DMS53 treated with DMSO at 0.1 percent for 48 hours (cell line): Measurements from ENCODE around the gene PDE1A.

Source experiments
- DNase-seq: peaks from one replicate; lab custom pipeline; 2025; ENCODE audit not compliant: unreplicated experiment; lab: John Stamatoyannopoulos, UW

PDE1A gene

GRCh38 chr2:182144041-182144775 is 282.6 kb downstream of the PDE1A start:
- no peak for DNase-seq

DNA sequence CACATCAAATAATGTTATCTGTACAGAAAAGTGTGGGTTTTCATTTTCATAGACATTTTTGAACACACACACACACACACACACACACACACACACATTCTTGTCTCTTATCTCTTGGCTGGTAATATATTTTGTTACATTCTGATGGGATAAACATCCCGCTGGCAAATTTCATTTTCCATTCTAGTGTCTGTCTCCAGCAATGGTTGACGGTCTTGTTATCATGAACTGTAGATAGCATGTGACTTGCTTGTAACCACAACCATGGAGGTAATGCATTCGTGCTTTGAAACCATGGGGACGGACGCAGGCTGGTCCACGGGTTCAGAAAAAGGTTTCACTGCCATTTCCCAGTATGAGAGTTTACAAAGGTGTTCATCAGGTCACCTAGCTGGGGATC is 284.8 kb downstream of the PDE1A start:
- no peak for DNase-seq

GRCh38 chr2:182134201-182134600 is 292.6 kb downstream of the PDE1A start:
- DNase-seq: no peak

DNA sequence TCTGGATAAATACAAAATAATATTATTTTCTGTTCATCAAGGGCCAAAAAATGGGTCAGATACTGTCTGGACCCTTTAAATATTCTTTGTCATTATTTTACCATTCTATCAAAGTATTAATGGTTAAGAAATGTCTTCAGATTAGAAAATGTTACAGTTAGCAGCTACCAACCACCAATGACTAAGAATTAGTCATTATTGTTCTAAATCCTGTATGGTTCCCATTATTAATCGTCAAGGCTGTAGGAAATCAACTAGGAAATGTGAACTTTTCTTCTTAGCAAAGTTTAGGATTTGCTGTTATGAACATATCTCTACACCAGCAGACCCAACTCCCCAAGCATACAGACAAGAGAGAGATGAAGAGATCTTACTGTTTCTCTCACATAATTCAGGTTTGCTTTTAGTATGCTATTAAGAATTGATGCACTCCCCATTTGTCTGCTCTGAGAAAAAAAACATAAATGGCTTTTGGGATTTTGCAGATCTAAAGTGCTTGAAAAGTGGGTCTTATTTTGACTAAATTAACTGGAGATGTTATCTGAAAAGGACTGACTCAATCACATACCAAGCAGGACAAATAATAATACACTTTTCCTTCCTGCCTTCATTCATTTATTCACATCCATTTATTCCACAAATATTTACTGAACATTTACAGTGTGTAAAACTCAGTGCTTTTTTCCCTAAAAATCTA is 293.5 kb downstream of the PDE1A start:
- DNase-seq: no peak

GRCh38 chr2:182132605-182133004 is 294.2 kb downstream of the PDE1A start:
- DNase-seq: peak; percentile 21

DNA sequence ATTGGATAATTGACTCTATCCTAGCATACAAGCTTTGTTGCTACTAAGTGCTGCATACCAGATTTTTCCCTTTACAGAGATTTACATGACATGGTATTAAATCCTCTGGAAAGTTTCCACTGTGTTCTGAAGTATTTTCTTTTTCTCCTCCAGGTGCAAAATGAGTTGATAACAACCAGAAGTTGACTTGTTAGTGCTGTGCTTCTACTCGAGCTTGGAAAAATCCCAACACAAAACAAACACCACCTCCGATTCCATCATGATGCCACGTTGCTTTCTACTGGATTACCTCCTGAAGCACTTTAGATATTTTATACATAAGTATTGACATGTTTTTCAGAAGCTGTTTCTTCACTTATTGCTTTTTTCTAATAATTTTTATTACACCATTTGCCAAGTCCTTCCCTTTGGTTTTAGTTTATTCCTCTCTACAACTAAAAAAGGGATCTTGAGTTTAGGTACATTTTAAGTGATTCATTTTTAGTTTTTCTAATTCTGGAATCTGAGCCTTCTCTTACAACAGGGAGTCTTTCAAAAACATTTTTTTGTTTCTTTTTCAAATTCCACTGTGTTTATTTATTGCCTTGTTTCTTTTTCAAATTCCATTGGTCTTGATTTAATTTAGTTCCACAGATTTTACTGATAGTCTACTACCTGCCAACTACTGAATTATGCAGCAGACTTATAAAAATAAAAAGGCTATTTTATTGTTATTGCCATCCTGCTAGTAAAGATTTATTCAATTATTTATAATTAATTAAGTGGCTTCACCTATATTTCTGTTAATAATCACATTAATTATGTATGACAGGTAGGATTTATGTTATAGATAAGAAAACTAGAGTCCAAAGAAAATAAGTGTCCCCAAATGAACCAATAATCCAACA is 297.8 kb downstream of the PDE1A start:
- no peak for DNase-seq

- no peak for DNase-seq
Observed at GRCh38 chr2:182117196-182117595, 309.6 kb downstream of the PDE1A start.

- DNase-seq: no peak
Observed at GRCh38 chr2:182116774-182117173, 310.1 kb downstream of the PDE1A start.

- DNase-seq: no peak
Observed at GRCh38 chr2:182115258-182115657, 311.6 kb downstream of the PDE1A start.

DNA sequence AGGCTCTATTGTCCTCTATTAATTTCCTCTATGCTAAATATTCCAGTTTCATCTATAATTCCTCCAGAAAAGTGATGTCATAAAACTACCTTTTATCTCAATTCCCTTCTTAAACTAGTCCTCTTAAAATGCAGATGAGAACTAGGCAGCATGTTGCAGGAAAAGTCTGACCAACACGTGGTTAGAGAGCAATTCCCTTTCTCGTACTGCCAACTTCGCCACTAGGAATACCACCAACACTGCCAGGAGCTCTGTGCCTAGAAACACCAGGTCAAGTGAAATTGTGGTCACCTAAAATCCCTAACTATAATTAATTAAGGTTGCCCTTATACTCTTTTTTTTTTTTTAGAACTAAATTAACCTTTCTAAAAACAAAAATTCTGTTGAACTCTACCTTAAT is 313.5 kb downstream of the PDE1A start:
- no peak for DNase-seq

GRCh38 chr2:182110347-182110746 is 316.5 kb downstream of the PDE1A start:
- DNase-seq: no peak

DNA sequence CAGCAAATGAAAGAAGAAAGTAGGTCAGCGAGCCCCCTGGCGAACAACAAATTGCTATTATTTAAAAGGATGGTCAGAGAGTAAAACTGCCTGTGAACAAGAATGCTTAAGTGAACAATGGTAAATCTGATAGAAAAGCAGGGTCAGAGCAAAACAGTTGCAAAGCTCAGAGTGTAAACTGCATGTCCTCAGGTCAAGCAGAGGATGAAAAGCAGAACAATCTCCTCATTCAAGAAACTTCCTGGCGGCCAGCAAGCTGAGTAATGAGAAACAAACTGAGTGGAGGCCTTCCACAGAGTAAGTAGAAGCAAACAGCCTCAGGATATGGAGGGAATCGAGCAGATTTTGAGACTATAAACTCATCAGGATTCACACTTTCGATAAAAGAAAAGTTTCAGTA is 323.3 kb downstream of the PDE1A start:
- no peak for DNase-seq

GRCh38 chr2:182101263-182101662 is 325.6 kb downstream of the PDE1A start:
- peak; percentile 58 for DNase-seq

GRCh38 chr2:182098648-182099047 is 328.2 kb downstream of the PDE1A start:
- no peak for DNase-seq

- no peak for DNase-seq
Observed at GRCh38 chr2:182097571-182098164, 329.2 kb downstream of the PDE1A start.

GRCh38 chr2:182090486-182090885 is 336.4 kb downstream of the PDE1A start:
- no peak for DNase-seq
